HuH-7.5 (cell line): ENCODE measurements around the gene CWF19L2.
"Not testable (repeated sequence)": the region's sequence is repeated elsewhere in the genome, so short reads cannot be mapped to it uniquely, and the experiment has no call there.

Experiments
- DNase-seq: peaks from one replicate; pipeline ENCODE4 v3.0.0; 2011; ENCODE audit warnings: low spot score

Gene CWF19L2

GRCh38 chr11:107438148-107438547, 19.5 kb downstream of the CWF19L2 start:
- DNase-seq: no peak

- no peak for DNase-seq
Measured at GRCh38 chr11:107430525-107430924, 27.1 kb downstream of the CWF19L2 start.

GRCh38 chr11:107427569-107428180, 29.9 kb downstream of the CWF19L2 start:
- DNase-seq: no peak

GRCh38 chr11:107413352-107413751, 44.3 kb downstream of the CWF19L2 start:
- no peak for DNase-seq

GRCh38 chr11:107408762-107409211, 48.8 kb downstream of the CWF19L2 start:
- peak; percentile 9 for DNase-seq

- no peak for DNase-seq
Measured at GRCh38 chr11:107405260-107405659, 52.4 kb downstream of the CWF19L2 start.

- not testable (repeated sequence) for DNase-seq
Measured at GRCh38 chr11:107401131-107401530, 56.5 kb downstream of the CWF19L2 start.

- DNase-seq: no peak
Measured at GRCh38 chr11:107397357-107397756, 60.3 kb downstream of the CWF19L2 start.

GRCh38 chr11:107392611-107393010, 65.0 kb downstream of the CWF19L2 start:
- no peak for DNase-seq

- not testable (repeated sequence) for DNase-seq
Measured at GRCh38 chr11:107390701-107391100, 66.9 kb downstream of the CWF19L2 start.

- no peak for DNase-seq
Measured at GRCh38 chr11:107387666-107388065, 70.0 kb downstream of the CWF19L2 start.

GRCh38 chr11:107385361-107385981, 72.2 kb downstream of the CWF19L2 start:
- peak; percentile 31 for DNase-seq

- DNase-seq: no peak
Measured at GRCh38 chr11:107384144-107384852, 73.3 kb downstream of the CWF19L2 start.

GRCh38 chr11:107372439-107372838, 85.2 kb downstream of the CWF19L2 start:
- DNase-seq: no peak

- no peak for DNase-seq
Measured at GRCh38 chr11:107370390-107370789, 87.2 kb downstream of the CWF19L2 start.

GRCh38 chr11:107359701-107360100, 97.9 kb downstream of the CWF19L2 start:
- no peak for DNase-seq

- DNase-seq: no peak
Measured at GRCh38 chr11:107357877-107358276, 99.7 kb downstream of the CWF19L2 start.

- DNase-seq: no peak
Measured at GRCh38 chr11:107354780-107355179, 102.8 kb downstream of the CWF19L2 start.

GRCh38 chr11:107337917-107338316, 119.7 kb downstream of the CWF19L2 start:
- no peak for DNase-seq

GRCh38 chr11:107331728-107332127, 125.9 kb downstream of the CWF19L2 start:
- no peak for DNase-seq

- DNase-seq: no peak
Measured at GRCh38 chr11:107329164-107329563, 128.5 kb downstream of the CWF19L2 start.

- DNase-seq: no peak
Measured at GRCh38 chr11:107316426-107316825, 141.2 kb downstream of the CWF19L2 start.

GRCh38 chr11:107307991-107308390, 149.6 kb downstream of the CWF19L2 start:
- no peak for DNase-seq
